Activated naive CD4-positive, alpha-beta T cell treated with anti-CD3 and anti-CD28 coated beads, Interleukin-2, amount 50 U/mL, for 72 hours (primary cell): ENCODE data around the gene ERVW-1. TPM values are rescaled to one million over a fixed set of nuclear protein-coding genes. Genes with fewer than 3 reads are reported as not detected.
"Not testable (repeated sequence)": the region's sequence is repeated elsewhere in the genome, so short reads cannot be mapped to it uniquely, and the experiment has no call there.

Source experiments
- ATAC-seq, 2 donors: fragments of 150-1000 bp; cut with Tn5 transposase; 2 replicates each; pipeline ENCODE4 v1.10.0; 2021; ENCODE audit warnings: mild to moderate bottlenecking in 2 of 2, moderate library complexity in 2 of 2
- DNase-seq, 2 donors: peaks; one replicate each; pipeline ENCODE4 v3.0.0; 2021 to 2022; ENCODE audit warnings: low spot score in 2 of 2
- H3K27ac Mint-ChIP-seq, 2 donors: one replicate each; pipeline ENCODE4 v1.8.0; 2022; ENCODE audit warnings: mild to moderate bottlenecking in 2 of 2, mixed read lengths in 2 of 2
- H3K36me3 Mint-ChIP-seq, 2 donors: one replicate each; pipeline ENCODE4 v1.8.0; 2022; ENCODE audit warnings: mixed read lengths in 2 of 2
- H3K9me3 Mint-ChIP-seq, 2 donors: one replicate each; pipeline ENCODE4 v1.8.0; 2022; ENCODE audit warnings: mixed read lengths in 2 of 2
- total RNA-seq, 2 donors: library from RNA; stranded (reverse); gene quantifications; one replicate each; pipeline ENCODE4 v1.2.3, GENCODE V29; 2022

The ERVW-1 gene
- total RNA-seq, result under 1 TPM in 1 of 2 donors, not detected in 1; 0.23 TPM

GRCh38 chr7:92477681-92478080, at the start of gene ERVW-1:
TSS of gene ERVW-1 (minus strand) at chr7:92477946. CDS start at chr7:92470381, 7,565 bp downstream.
- not testable (repeated sequence) for H3K27ac Mint-ChIP-seq, H3K9me3 Mint-ChIP-seq, H3K36me3 Mint-ChIP-seq, ATAC-seq, DNase-seq

- ATAC-seq, result no peak
- H3K9me3 Mint-ChIP-seq, result no peaks in the 10 kb centered on the region
- H3K27ac Mint-ChIP-seq, result no peak overlapping the region
- peaks cover 0 to 9% of the 10 kb centered on the region in 2 donors for H3K36me3 Mint-ChIP-seq
- no peak for DNase-seq
These were observed 45.4 kb upstream of the ERVW-1 start for GRCh38 chr7:92523110-92523509.

GRCh38 chr7:92520024-92520423, 42.3 kb upstream of the ERVW-1 start:
- ATAC-seq (no peak), DNase-seq (no peak)
- no peak overlapping the region for H3K27ac Mint-ChIP-seq
- no peaks in the 10 kb centered on the region for H3K36me3 Mint-ChIP-seq
- no peaks in the 10 kb centered on the region for H3K9me3 Mint-ChIP-seq

GRCh38 chr7:92517631-92518030, 39.9 kb upstream of the ERVW-1 start:
- H3K27ac Mint-ChIP-seq, result peak overlapping the region in 1 of 2 donors; percentile 12
- H3K9me3 Mint-ChIP-seq, result no peaks in the 10 kb centered on the region
- no peaks in the 10 kb centered on the region for H3K36me3 Mint-ChIP-seq
- DNase-seq (no peak), ATAC-seq (no peak)

- DNase-seq, result no peak
- Mint-ChIP-seq H3K27ac (no peak overlapping the region), H3K36me3 (no peaks in the 10 kb centered on the region), H3K9me3 (no peaks in the 10 kb centered on the region)
- ATAC-seq, result no peak
These were observed 35.6 kb upstream of the ERVW-1 start for GRCh38 chr7:92513167-92513902.

GRCh38 chr7:92508946-92509345, 31.2 kb upstream of the ERVW-1 start:
- H3K27ac Mint-ChIP-seq, result no peak overlapping the region
- H3K36me3 Mint-ChIP-seq, result no peaks in the 10 kb centered on the region
- H3K9me3 Mint-ChIP-seq, result no peaks in the 10 kb centered on the region
- ATAC-seq (no peak), DNase-seq (no peak)

GRCh38 chr7:92506363-92506762, 28.6 kb upstream of the ERVW-1 start:
- Mint-ChIP-seq H3K36me3 (no peaks in the 10 kb centered on the region), H3K9me3 (no peaks in the 10 kb centered on the region), H3K27ac (no peak overlapping the region)
- no peak for ATAC-seq
- no peak for DNase-seq

GRCh38 chr7:92504563-92504962, 26.8 kb upstream of the ERVW-1 start:
- ATAC-seq (no peak), DNase-seq (no peak)
- H3K27ac Mint-ChIP-seq, result no peak overlapping the region
- no peaks in the 10 kb centered on the region for H3K36me3 Mint-ChIP-seq
- no peaks in the 10 kb centered on the region for H3K9me3 Mint-ChIP-seq

- no peaks in the 10 kb centered on the region for H3K36me3 Mint-ChIP-seq
- ATAC-seq (no peak), DNase-seq (no peak)
- H3K9me3 Mint-ChIP-seq, result no peaks in the 10 kb centered on the region
- peak overlapping the region in 1 of 2 donors; percentile 37 for H3K27ac Mint-ChIP-seq
These were observed 26.0 kb upstream of the ERVW-1 start for GRCh38 chr7:92503767-92504166.

- no peak for DNase-seq
- H3K27ac Mint-ChIP-seq, result peak overlapping the region; percentile 20 to 40
- ATAC-seq, result peak; percentile 49 to 61
- no peaks in the 10 kb centered on the region for H3K36me3 Mint-ChIP-seq
- H3K9me3 Mint-ChIP-seq, result no peaks in the 10 kb centered on the region
These were observed 20.8 kb upstream of the ERVW-1 start for GRCh38 chr7:92498557-92498956.

- no peak for DNase-seq
- no peak for ATAC-seq
- H3K36me3 Mint-ChIP-seq, result no peaks in the 10 kb centered on the region
- no peak overlapping the region for H3K27ac Mint-ChIP-seq
- H3K9me3 Mint-ChIP-seq, result no peaks in the 10 kb centered on the region
These were observed 19.1 kb upstream of the ERVW-1 start for GRCh38 chr7:92496876-92497275.

GRCh38 chr7:92489634-92490033, 11.9 kb upstream of the ERVW-1 start:
- H3K36me3 Mint-ChIP-seq, result peaks cover 5 to 8% of the 10 kb centered on the region in 2 donors
- DNase-seq (no peak), ATAC-seq (no peak)
- no peak overlapping the region for H3K27ac Mint-ChIP-seq
- H3K9me3 Mint-ChIP-seq, result no peaks in the 10 kb centered on the region

- ATAC-seq, result no peak
- peaks cover 5 to 8% of the 10 kb centered on the region in 2 donors for H3K36me3 Mint-ChIP-seq
These were observed 10.1 kb upstream of the ERVW-1 start for GRCh38 chr7:92487804-92488203.

GRCh38 chr7:92485974-92486373, 8.2 kb upstream of the ERVW-1 start:
- ATAC-seq (no peak), DNase-seq (no peak)
- H3K9me3 Mint-ChIP-seq, result no peaks in the 10 kb centered on the region
- no peak overlapping the region for H3K27ac Mint-ChIP-seq
- H3K36me3 Mint-ChIP-seq, result peaks cover 5 to 8% of the 10 kb centered on the region in 2 donors

More at GRCh38 chr7:92487804-92488203, 10.1 kb upstream of the ERVW-1 start:
- no peak for DNase-seq
- Mint-ChIP-seq H3K9me3 (no peaks in the 10 kb centered on the region), H3K27ac (no peak overlapping the region)

- no peaks in the 10 kb centered on the region for H3K9me3 Mint-ChIP-seq
- peaks cover 5 to 8% of the 10 kb centered on the region in 2 donors for H3K36me3 Mint-ChIP-seq
- ATAC-seq, result peak in 1 of 2 donors; percentile 52
- DNase-seq, result no peak
- H3K27ac Mint-ChIP-seq, result no peak overlapping the region
These were observed 7.6 kb upstream of the ERVW-1 start for GRCh38 chr7:92485267-92485892.

GRCh38 chr7:92484226-92484625, 6.5 kb upstream of the ERVW-1 start:
- DNase-seq, H3K27ac Mint-ChIP-seq, ATAC-seq, H3K36me3 Mint-ChIP-seq, H3K9me3 Mint-ChIP-seq: not testable (repeated sequence)

- H3K36me3 Mint-ChIP-seq, H3K27ac Mint-ChIP-seq, H3K9me3 Mint-ChIP-seq, ATAC-seq, DNase-seq: not testable (repeated sequence)
These were observed 5.9 kb upstream of the ERVW-1 start for GRCh38 chr7:92483624-92484023.

- not testable (repeated sequence) for H3K9me3 Mint-ChIP-seq, H3K36me3 Mint-ChIP-seq, H3K27ac Mint-ChIP-seq, ATAC-seq, DNase-seq
These were observed 1.4 kb upstream of the ERVW-1 start for GRCh38 chr7:92479146-92479545.
